Measurements from ENCODE around the gene DNAH10. TPM values are rescaled to one million over a fixed set of nuclear protein-coding genes. Genes with fewer than 3 reads are reported as not detected.

The DNAH10 gene
- total and polyA plus RNA-seq, 2 of the 13 experiments (the other 11 are each of a cell fraction or from before 2014, with no cell fraction given) = 0.01 to 0.02 TPM

DNA sequence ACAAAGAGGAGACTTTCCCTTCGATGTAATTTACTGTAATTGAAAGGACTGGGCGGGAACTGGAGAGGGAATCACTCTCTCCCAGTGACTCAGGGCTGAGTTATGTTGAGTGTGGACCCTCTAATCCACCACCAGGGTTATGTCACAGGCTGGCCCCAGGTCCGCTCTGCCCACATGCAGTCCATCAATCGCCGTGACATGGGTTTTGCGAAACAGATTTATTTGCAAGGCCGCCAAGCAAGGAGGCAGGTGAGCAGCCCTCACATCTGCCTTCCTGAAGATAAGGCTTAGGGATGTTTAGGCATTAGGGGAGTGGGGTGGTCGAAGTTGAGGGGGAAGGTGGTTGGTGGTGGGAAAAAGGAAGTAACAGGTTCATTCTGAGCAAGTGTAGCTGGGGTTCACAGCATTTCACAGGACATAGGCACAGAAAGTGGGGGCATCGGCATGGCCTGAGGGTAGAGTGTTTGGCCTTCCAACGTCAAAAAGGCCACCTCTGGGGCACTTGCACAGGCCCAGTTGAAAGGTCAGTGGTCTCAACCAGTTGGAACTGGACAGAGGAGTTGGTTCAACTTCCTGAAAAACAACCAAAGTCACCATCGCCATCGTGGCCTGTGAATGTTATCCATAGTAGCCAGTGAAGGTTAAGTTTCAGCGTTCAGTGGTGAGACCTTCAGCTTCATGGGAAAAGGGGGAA lies 66.9 kb downstream of the DNAH10 start (continued):
- TF ChIP-seq ZNF710 (CRISPR knock-in tag; IDR thresholded peaks at IDR 0.05; ENCODE audit: borderline replicate concordance) (no peak), PTBP1 (IDR thresholded peaks at IDR 0.05; ENCODE audit: low read depth, low read length, poor library complexity, severe bottlenecking) (no peak), ZNF550 (CRISPR knock-in tag; IDR thresholded peaks at IDR 0.05; ENCODE audit: borderline replicate concordance) (0 out of 2 replicates have a peak, but pooled peaks have one; percentile 21), TEAD3 (CRISPR knock-in tag; optimal IDR thresholded peaks at IDR 0.05; ENCODE audit: borderline replicate concordance) (peak; percentile 57), THAP9 (CRISPR knock-in tag; IDR thresholded peaks at IDR 0.05; ENCODE audit: borderline replicate concordance) (peak; percentile 26; the same call in 1 of the 2 replicates), ZBTB38 (CRISPR knock-in tag; IDR thresholded peaks at IDR 0.05) (0 out of 2 replicates have a peak, but pooled peaks have one; percentile 45), EP300 (IDR thresholded peaks at IDR 0.05; ENCODE audit: low read depth in 2 of 2, low read length in 2 of 2) (0 out of 4 replicates have a peak, but pooled peaks of 1 of the 2 experiments have one; percentile 17), EP300 (CRISPR knock-in tag; IDR thresholded peaks at IDR 0.05; ENCODE audit: borderline replicate concordance) (no peak), RARA (CRISPR knock-in tag; IDR thresholded peaks at IDR 0.05) (peak; percentile 36; the same call in 1 of the 2 replicates), PHF21A (CRISPR knock-in tag; IDR thresholded peaks at IDR 0.05) (no peak), PCBP2 (optimal IDR thresholded peaks at IDR 0.05; ENCODE audit: low read depth, low read length, poor library complexity, severe bottlenecking) (no peak), ZFP36L1 (CRISPR knock-in tag; IDR thresholded peaks at IDR 0.05) (0 out of 2 replicates have a peak, but pooled peaks have one; percentile 35), ZFX (CRISPR knock-in tag; IDR thresholded peaks at IDR 0.05; ENCODE audit: low read depth) (no peak)
